Neural cell (in vitro differentiated cells): ENCODE measurements around the gene CCNK.

Source experiments
- CTCF ChIP-seq: fragments of 450-650 bp; IDR thresholded peaks from 2 replicates; pipeline ENCODE4 v1.5.1; 2014; ENCODE audit warnings: antibody characterized with exemption, mild to moderate bottlenecking, moderate library complexity; ENCODE audit not compliant: poor library complexity, severe bottlenecking
- POLR2AphosphoS5 ChIP-seq: IDR thresholded peaks from 2 replicates; pipeline ENCODE4 v1.6.1; 2012

- TF ChIP-seq CTCF (no peak), POLR2AphosphoS5 (no peak)
These were observed 56.2 kb downstream of the CCNK start for GRCh38 chr14:99537399-99537798.
